H9 (cell line): ENCODE results near the gene PLAA. TPM values are rescaled to one million over a fixed set of nuclear protein-coding genes. Genes with fewer than 3 reads are reported as not detected.

Experiments
- DNase-seq: peaks from one replicate; pipeline ENCODE4 v3.0.0-alpha.2; 2017
- H2AFZ ChIP-seq: one replicate; pipeline ENCODE4 v1.6.1; 2013; ENCODE audit warnings: mild to moderate bottlenecking, low read length, control low read depth, moderate library complexity
- H2AK5ac ChIP-seq: 2 replicates; pipeline ENCODE4 v1.6.1; 2013; ENCODE audit warnings: low read length, control low read depth, mixed read lengths; ENCODE audit not compliant: insufficient read length
- H2BK120ac ChIP-seq: one replicate; pipeline ENCODE4 v1.6.1; 2013; ENCODE audit warnings: low read depth, mild to moderate bottlenecking, low read length, control low read depth, inconsistent platforms; ENCODE audit not compliant: poor library complexity, severe bottlenecking
- H2BK12ac ChIP-seq: 2 replicates; pipeline ENCODE4 v1.6.1; 2013; ENCODE audit warnings: low read length, control low read depth, mixed read lengths, low read depth; ENCODE audit not compliant: insufficient read length
- H2BK15ac ChIP-seq: 2 replicates; pipeline ENCODE4 v1.6.1; 2013; ENCODE audit warnings: low read depth, low read length, control low read depth
- H2BK20ac ChIP-seq: one replicate; pipeline ENCODE4 v1.6.1; 2013; ENCODE audit warnings: low read depth, mild to moderate bottlenecking, low read length, control low read depth, inconsistent platforms; ENCODE audit not compliant: poor library complexity, severe bottlenecking
- H2BK5ac ChIP-seq: 2 replicates; pipeline ENCODE4 v1.6.1; 2013; ENCODE audit warnings: low read length, control low read depth, mixed read lengths; ENCODE audit not compliant: insufficient read length
- H3K14ac ChIP-seq: 2 replicates; pipeline ENCODE4 v1.6.1; 2013; ENCODE audit warnings: low read length, control low read depth; ENCODE audit not compliant: insufficient read depth
- H3K18ac ChIP-seq: 2 replicates; pipeline ENCODE4 v1.6.1; 2013; ENCODE audit warnings: low read depth, mild to moderate bottlenecking, mixed read lengths, low read length, control low read depth; ENCODE audit not compliant: insufficient read length
- H3K23ac ChIP-seq: 2 replicates; pipeline ENCODE4 v1.6.1; 2013; ENCODE audit warnings: low read length, control low read depth, mixed read lengths, low read depth; ENCODE audit not compliant: insufficient read length
- H3K23me2 ChIP-seq: 2 replicates; pipeline ENCODE4 v1.6.1; 2013; ENCODE audit warnings: low read depth, mild to moderate bottlenecking, mixed read lengths, low read length, control low read depth; ENCODE audit not compliant: insufficient read length, poor library complexity, severe bottlenecking
- H3K27ac ChIP-seq: 2 replicates; pipeline ENCODE4 v1.5.1; 2013; ENCODE audit warnings: low read length, control low read depth, mixed read lengths, low read depth; ENCODE audit not compliant: insufficient read length
- H3K27me3 ChIP-seq: 2 replicates; pipeline ENCODE4 v1.6.1; 2013; ENCODE audit warnings: low read length, control low read depth, inconsistent platforms; ENCODE audit not compliant: insufficient read depth
- H3K4ac ChIP-seq: 2 replicates; pipeline ENCODE4 v1.6.1; 2013; ENCODE audit warnings: low read depth, mild to moderate bottlenecking, control low read depth, inconsistent platforms, low read length, moderate library complexity
- H3K4me1 ChIP-seq: 2 replicates; pipeline ENCODE4 v1.6.1; 2013; ENCODE audit warnings: low read length, control low read depth, inconsistent platforms; ENCODE audit not compliant: insufficient read depth
- H3K4me2 ChIP-seq: 2 replicates; pipeline ENCODE4 v1.6.1; 2013; ENCODE audit warnings: low read length, control low read depth, mixed read lengths; ENCODE audit not compliant: insufficient read length, insufficient read depth
- H3K56ac ChIP-seq: 2 replicates; pipeline ENCODE4 v1.6.1; 2013; ENCODE audit warnings: low read depth, mild to moderate bottlenecking, mixed read lengths, low read length, control low read depth; ENCODE audit not compliant: insufficient read length
- H3K79me1 ChIP-seq: 2 replicates; pipeline ENCODE4 v1.6.1; 2013; ENCODE audit warnings: low read depth, mild to moderate bottlenecking, moderate library complexity, low read length, control low read depth, inconsistent platforms; ENCODE audit not compliant: insufficient read depth, poor library complexity, severe bottlenecking
- H3K79me2 ChIP-seq: 2 replicates; pipeline ENCODE4 v1.6.1; 2013; ENCODE audit warnings: low read length, control low read depth, inconsistent platforms; ENCODE audit not compliant: insufficient read depth
- H3K9ac ChIP-seq: 2 replicates; pipeline ENCODE4 v1.6.1; 2013; ENCODE audit warnings: low read length, control low read depth, mixed read lengths; ENCODE audit not compliant: insufficient read length; ENCODE audit errors: extremely low read depth
- H3K9me3 ChIP-seq: one replicate; pipeline ENCODE4 v1.6.1; 2013; ENCODE audit warnings: low read depth, low read length, inconsistent platforms; ENCODE audit not compliant: control insufficient read depth
- H3T11ph ChIP-seq: one replicate; pipeline ENCODE4 v1.6.1; 2013; ENCODE audit warnings: mild to moderate bottlenecking, low read length, control low read depth, inconsistent platforms
- H4K20me1 ChIP-seq: one replicate; pipeline ENCODE4 v1.6.1; 2013; ENCODE audit not compliant: control insufficient read depth, insufficient read length, insufficient read depth
- H4K5ac ChIP-seq: 2 replicates; pipeline ENCODE4 v1.6.1; 2013; ENCODE audit warnings: low read depth, mild to moderate bottlenecking, mixed read lengths, low read length, control low read depth; ENCODE audit not compliant: insufficient read length
- H4K8ac ChIP-seq: replicated peaks from 2 replicates; pipeline ENCODE4 v1.6.1; 2013; ENCODE audit warnings: low read length, control low read depth, mixed read lengths, low read depth; ENCODE audit not compliant: insufficient read length
- H4K91ac ChIP-seq: 2 replicates; pipeline ENCODE4 v1.6.1; 2013; ENCODE audit warnings: low read depth, mild to moderate bottlenecking, moderate library complexity, mixed read lengths, low read length, control low read depth; ENCODE audit not compliant: insufficient read length
- H3K27ac Mint-ChIP-seq, 3 experiments: 2 replicates in 2 of 3; 3 replicates in 1 of 3; pipeline ENCODE4 v1.8.0; 2020 to 2021; ENCODE audit warnings: mixed read lengths in 3 of 3, mild to moderate bottlenecking in 1 of 3, moderate library complexity in 1 of 3
- H3K27me3 Mint-ChIP-seq: 2 replicates; pipeline ENCODE4 v1.8.0; 2021; ENCODE audit warnings: low read depth, mild to moderate bottlenecking, moderate library complexity, mixed read lengths
- H3K36me3 Mint-ChIP-seq, 3 experiments: 2 replicates in 2 of 3; 3 replicates in 1 of 3; pipeline ENCODE4 v1.8.0; 2020 to 2021; ENCODE audit warnings: low read depth in 3 of 3, mixed read lengths in 3 of 3; ENCODE audit not compliant: insufficient read depth in 1 of 3
- H3K4me1 Mint-ChIP-seq, 2 experiments: 2 replicates each; pipeline ENCODE4 v1.8.0; 2020; ENCODE audit warnings: mixed read lengths in 2 of 2
- H3K4me3 Mint-ChIP-seq, 2 experiments: 2 replicates in 1 of 2; 3 replicates in 1 of 2; pipeline ENCODE4 v1.8.0; 2020 to 2021; ENCODE audit warnings: mild to moderate bottlenecking in 2 of 2, mixed read lengths in 2 of 2, moderate library complexity in 1 of 2
- H3K9me3 Mint-ChIP-seq, 2 experiments: 2 replicates in 1 of 2; 3 replicates in 1 of 2; pipeline ENCODE4 v1.8.0; 2020; ENCODE audit warnings: mild to moderate bottlenecking in 2 of 2, mixed read lengths in 2 of 2, moderate library complexity in 1 of 2
- WGBS: extraction: QIAGEN DNeasy Blood & Tissue Kit; methylation state at CpG from one replicate; pipeline ENCODE4 v1.1.7; 2013; ENCODE audit warnings: missing lambda C conversion rate, low lambda C conversion rate, mixed read lengths; ENCODE audit not compliant: insufficient read length; ENCODE audit errors: extremely low coverage; 5-methylcytosine and 5-hydroxymethylcytosine counted together
- total RNA-seq: library from RNA; stranded (reverse); gene quantifications from 2 replicates; pipeline ENCODE4 v1.2.1, GENCODE V29; 2021
- TF ChIP-seq, protein P1 (sequence below): fragments of 200-600 bp; sonication (generic); conservative IDR thresholded peaks from 3 replicates; pipeline ENCODE4 v1.8.0; 2021; ENCODE audit warnings: antibody characterized with exemption, mild to moderate bottlenecking

PLAA gene
- total RNA-seq, 1 experiment from 2014 or later, result 65.0 TPM

GRCh38 chr9:26856413-26857032, 90.5 kb downstream of the PLAA start:
- Histone ChIP-seq H2AFZ (no peak overlapping the region), H4K91ac (no peak overlapping the region), H3K27ac (no peak overlapping the region), H3K14ac (no peak overlapping the region), H3K79me1 (no peaks in the 10 kb centered on the region), H3K4ac (no peak overlapping the region), H3K4me1 (no peaks in the 10 kb centered on the region), H2BK20ac (no peak overlapping the region), H2BK5ac (no peak overlapping the region), H3K23me2 (no peaks in the 10 kb centered on the region), H4K20me1 (no peaks in the 10 kb centered on the region), H2AK5ac (no peak overlapping the region), H3K27me3 (no peaks in the 10 kb centered on the region), H3K4me2 (no peak overlapping the region), H3K9me3 (no peaks in the 10 kb centered on the region), H2BK12ac (no peak overlapping the region), H3K79me2 (no peaks in the 10 kb centered on the region), H3K56ac (no peak overlapping the region), H3K23ac (no peak overlapping the region), H2BK15ac (no peak overlapping the region), H4K8ac (no peak overlapping the region), H4K5ac (no peak overlapping the region), H3T11ph (no peak overlapping the region), H2BK120ac (no peak overlapping the region), H3K9ac (no peak overlapping the region), H3K18ac (no peak overlapping the region)
- TF ChIP-seq, protein P1, sequence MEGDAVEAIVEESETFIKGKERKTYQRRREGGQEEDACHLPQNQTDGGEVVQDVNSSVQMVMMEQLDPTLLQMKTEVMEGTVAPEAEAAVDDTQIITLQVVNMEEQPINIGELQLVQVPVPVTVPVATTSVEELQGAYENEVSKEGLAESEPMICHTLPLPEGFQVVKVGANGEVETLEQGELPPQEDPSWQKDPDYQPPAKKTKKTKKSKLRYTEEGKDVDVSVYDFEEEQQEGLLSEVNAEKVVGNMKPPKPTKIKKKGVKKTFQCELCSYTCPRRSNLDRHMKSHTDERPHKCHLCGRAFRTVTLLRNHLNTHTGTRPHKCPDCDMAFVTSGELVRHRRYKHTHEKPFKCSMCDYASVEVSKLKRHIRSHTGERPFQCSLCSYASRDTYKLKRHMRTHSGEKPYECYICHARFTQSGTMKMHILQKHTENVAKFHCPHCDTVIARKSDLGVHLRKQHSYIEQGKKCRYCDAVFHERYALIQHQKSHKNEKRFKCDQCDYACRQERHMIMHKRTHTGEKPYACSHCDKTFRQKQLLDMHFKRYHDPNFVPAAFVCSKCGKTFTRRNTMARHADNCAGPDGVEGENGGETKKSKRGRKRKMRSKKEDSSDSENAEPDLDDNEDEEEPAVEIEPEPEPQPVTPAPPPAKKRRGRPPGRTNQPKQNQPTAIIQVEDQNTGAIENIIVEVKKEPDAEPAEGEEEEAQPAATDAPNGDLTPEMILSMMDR, result peak; percentile 91
- Mint-ChIP-seq H3K27ac (no peak overlapping the region), H3K4me3 (no peak overlapping the region), H3K4me1 (no peaks in the 10 kb centered on the region), H3K9me3 (no peaks in the 10 kb centered on the region), H3K27me3 (no peaks in the 10 kb centered on the region), H3K36me3 (peaks cover 17 to 48% (median 35%) of the 10 kb centered on the region in 3 experiments)
- WGBS, result no CpG with 5 or more reads among the region's 1 CpG
- peak; percentile 63 for DNase-seq

Other genes with a start within 250 kb of the PLAA start
- 30.3 and 30.5 TPM in 2 replicates for gene CAAP1, start 54.4 kb downstream of the PLAA start, total RNA-seq
- gene IFT74, start 9.2 kb upstream of the PLAA start, total RNA-seq, result 14.9 and 16.2 TPM in 2 replicates
- gene LRRC19, start 58.4 kb upstream of the PLAA start, total RNA-seq, result not detected in 2 replicates
- 1.6 and 1.8 TPM in 2 replicates for gene TEK, start 162.0 kb upstream of the PLAA start, total RNA-seq